GM18505 (cell line): ENCODE measurements around the gene RAB3IL1.

ENCODE experiments used
- ATAC-seq: cut with Tn5 transposase; IDR thresholded peaks from one replicate; pipeline ENCODE4 v1.9.1; 2021; ENCODE audit not compliant: unreplicated experiment
- POLR2A ChIP-seq: IDR thresholded peaks from 4 replicates; pipeline ENCODE4 v1.6.1; 2011; ENCODE audit warnings: borderline replicate concordance; ENCODE audit not compliant: insufficient read depth, insufficient read length; ENCODE audit errors: extremely low read depth

The RAB3IL1 gene

GRCh38 chr11:61910187-61911127, 6.9 kb downstream of the RAB3IL1 start:
- no peak for TF ChIP-seq POLR2A
- no peak for ATAC-seq

DNA sequence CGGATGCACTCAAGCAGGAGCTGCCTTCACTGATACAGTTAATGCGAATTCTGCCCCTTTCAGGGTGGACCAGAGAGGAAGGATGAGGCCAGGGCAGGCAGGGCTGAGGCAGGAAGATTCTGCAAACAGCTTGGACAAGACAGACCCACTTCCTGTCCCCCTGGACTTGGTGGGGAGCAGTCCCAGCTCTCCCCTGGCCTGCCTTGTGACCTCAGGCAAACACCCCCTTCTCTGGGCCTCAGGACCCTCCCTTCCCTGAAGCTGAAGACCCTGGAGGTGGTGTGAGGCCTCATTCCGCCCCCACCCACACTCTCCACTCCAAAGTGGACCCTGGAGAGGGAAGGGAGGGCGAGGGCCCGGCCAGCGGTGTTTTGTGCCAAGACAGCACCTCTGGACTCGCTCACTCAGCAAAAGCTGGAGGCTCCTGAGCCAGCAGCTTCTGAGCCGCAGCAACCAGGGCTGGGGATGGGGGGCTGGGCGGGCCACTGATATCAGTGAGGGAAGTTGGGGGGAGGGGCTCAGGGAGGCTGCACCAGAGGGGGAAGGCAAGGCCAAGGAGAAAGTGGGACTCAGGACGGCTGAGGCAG, 8.5 kb downstream of the RAB3IL1 start:
- no peak for TF ChIP-seq POLR2A
- ATAC-seq = no peak

GRCh38 chr11:61907871-61908729, 9.3 kb downstream of the RAB3IL1 start:
- no peak for ATAC-seq
- no peak for TF ChIP-seq POLR2A

- TF ChIP-seq POLR2A = no peak
- no peak for ATAC-seq
These were observed 10.1 kb downstream of the RAB3IL1 start for GRCh38 chr11:61907282-61907681.

- TF ChIP-seq POLR2A = no peak
- ATAC-seq = no peak
These were observed 10.8 kb downstream of the RAB3IL1 start for GRCh38 chr11:61906522-61906909.

DNA sequence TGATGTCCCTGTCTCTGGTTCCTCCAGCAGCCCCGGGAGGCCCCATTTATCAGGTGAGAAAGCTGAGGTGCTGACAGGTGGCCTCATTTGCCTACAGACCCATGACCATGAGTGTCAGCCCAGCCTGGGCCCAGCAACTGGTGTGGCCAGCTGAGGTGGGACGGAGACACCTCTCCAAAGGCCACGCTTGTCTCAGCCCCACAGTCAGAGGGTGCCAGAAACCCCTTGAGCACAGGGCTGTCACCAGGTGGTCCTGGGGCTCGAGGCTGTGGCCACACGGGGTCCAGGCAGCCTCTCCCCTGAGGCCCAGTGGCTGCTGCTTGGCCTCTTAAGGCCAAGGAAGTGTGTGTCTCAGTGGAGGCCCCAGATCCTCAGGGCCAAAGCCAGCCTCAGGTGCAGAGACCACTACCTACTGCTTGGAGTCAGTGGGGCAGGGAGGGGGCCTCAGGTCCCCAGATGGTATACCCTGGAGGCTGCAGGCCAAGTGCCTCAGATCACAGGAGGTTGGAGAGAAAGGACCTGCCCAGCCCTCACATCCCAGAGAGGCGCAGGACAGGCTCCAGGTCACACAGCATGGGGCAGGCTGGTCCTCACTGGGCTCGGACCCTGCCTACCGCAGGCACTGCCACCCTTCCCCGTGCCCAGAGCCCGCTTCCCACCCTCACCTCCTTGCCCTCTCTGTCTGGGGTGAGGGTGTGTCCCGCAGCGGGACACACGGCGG, 11.4 kb downstream of the RAB3IL1 start:
- no peak for TF ChIP-seq POLR2A
- ATAC-seq = no peak

GRCh38 chr11:61905067-61905696, 12.2 kb downstream of the RAB3IL1 start:
- ATAC-seq = no peak
- no peak for TF ChIP-seq POLR2A

GRCh38 chr11:61904539-61905048, 12.8 kb downstream of the RAB3IL1 start:
- no peak for TF ChIP-seq POLR2A
- ATAC-seq = no peak

- TF ChIP-seq POLR2A = no peak
- ATAC-seq = no peak
These were observed 13.5 kb downstream of the RAB3IL1 start for GRCh38 chr11:61903845-61904244.

- ATAC-seq = no peak
- no peak for TF ChIP-seq POLR2A
These were observed 15.1 kb downstream of the RAB3IL1 start for GRCh38 chr11:61902313-61902712.

GRCh38 chr11:61901397-61901796, 16.0 kb downstream of the RAB3IL1 start:
- no peak for ATAC-seq
- no peak for TF ChIP-seq POLR2A

DNA sequence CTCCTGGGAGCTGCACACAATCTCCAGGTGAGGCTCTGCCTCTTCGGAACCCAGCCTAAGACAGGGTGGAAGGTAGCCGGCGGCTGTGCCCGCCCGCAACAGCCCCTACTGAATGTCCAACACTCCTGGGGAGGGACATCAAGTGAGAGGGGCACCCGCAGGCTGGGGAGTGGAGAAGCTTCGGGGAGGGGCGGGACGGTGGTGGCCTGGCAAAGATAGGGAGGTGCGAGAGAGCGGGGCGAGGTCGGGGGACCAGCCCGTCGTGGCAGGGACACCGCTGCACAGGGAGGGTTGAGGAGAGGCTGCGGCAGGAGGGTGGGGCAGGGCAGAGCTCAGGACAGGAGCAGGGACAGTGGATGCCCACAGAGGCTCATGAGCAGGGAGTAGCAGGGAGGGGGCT, 17.1 kb downstream of the RAB3IL1 start:
- no peak for TF ChIP-seq POLR2A
- no peak for ATAC-seq
